Loucy (cell line): ENCODE measurements around the gene UGT2B28.
"Not testable (repeated sequence)": the region's sequence is repeated elsewhere in the genome, so short reads cannot be mapped to it uniquely, and the experiment has no call there.

Experiments
- H2AFZ ChIP-seq: fragments of 200-600 bp; sonication (generic); 2 replicates; pipeline ENCODE4 v1.6.0; 2016; ENCODE audit warnings: antibody characterized with exemption, mild to moderate bottlenecking, low read length, moderate library complexity
- H3F3A ChIP-seq: fragments of 200-600 bp; 2 replicates; pipeline ENCODE4 v1.6.0; 2016; ENCODE audit warnings: antibody characterized with exemption, low read depth, mild to moderate bottlenecking
- H3K27me3 ChIP-seq: fragments of 200-600 bp; sonication (generic); 2 replicates; pipeline ENCODE4 v1.6.1; 2014; ENCODE audit warnings: low read length, mild to moderate bottlenecking; ENCODE audit not compliant: insufficient read depth, poor library complexity, severe bottlenecking
- H3K36me3 ChIP-seq: fragments of 200-600 bp; sonication (generic); 2 replicates; pipeline ENCODE4 v1.6.1; 2016; ENCODE audit warnings: low read length; ENCODE audit not compliant: insufficient read depth
- H3K4me1 ChIP-seq: fragments of 200-600 bp; sonication (generic); 2 replicates; pipeline ENCODE4 v1.5.1; 2014; ENCODE audit warnings: low read length, mild to moderate bottlenecking; ENCODE audit not compliant: insufficient read depth, poor library complexity, severe bottlenecking
- H3K4me2 ChIP-seq: fragments of 200-600 bp; sonication (generic); 2 replicates; pipeline ENCODE4 v1.6.0; 2014; ENCODE audit warnings: antibody characterized with exemption, low read length, low read depth, mild to moderate bottlenecking; ENCODE audit not compliant: poor library complexity, severe bottlenecking
- H3K4me3 ChIP-seq: fragments of 200-600 bp; sonication (generic); 2 replicates; pipeline ENCODE4 v1.5.1; 2014; ENCODE audit warnings: low read length, mild to moderate bottlenecking, mixed read lengths; ENCODE audit not compliant: poor library complexity, severe bottlenecking
- H3K79me2 ChIP-seq: fragments of 200-600 bp; sonication (generic); 2 replicates; pipeline ENCODE4 v1.6.1; 2014; ENCODE audit warnings: low read length; ENCODE audit not compliant: insufficient read depth
- H3K9ac ChIP-seq: fragments of 200-600 bp; sonication (generic); 2 replicates; pipeline ENCODE4 v1.6.0; 2014; ENCODE audit warnings: mild to moderate bottlenecking, low read depth, low read length, moderate library complexity; ENCODE audit not compliant: poor library complexity, severe bottlenecking
- H3K9me2 ChIP-seq: fragments of 200-600 bp; sonication (generic); replicated peaks from 2 replicates; pipeline ENCODE4 v1.6.1; 2016; ENCODE audit warnings: low read depth, low read length, mixed read lengths
- H3K9me3 ChIP-seq: fragments of 200-600 bp; sonication (generic); 2 replicates; pipeline ENCODE4 v1.6.1; 2014; ENCODE audit warnings: mild to moderate bottlenecking, antibody characterized with exemption, low read length, low read depth; ENCODE audit not compliant: insufficient read depth
- H4K20me1 ChIP-seq: fragments of 200-600 bp; sonication (generic); 2 replicates; pipeline ENCODE4 v1.6.0; 2014; ENCODE audit warnings: antibody characterized with exemption, low read length, mild to moderate bottlenecking; ENCODE audit not compliant: insufficient read depth, poor library complexity, severe bottlenecking
- EZH2phosphoT487 ChIP-seq: fragments of 200-600 bp; IDR thresholded peaks from 2 replicates; pipeline ENCODE4 v1.6.1; 2018; ENCODE audit warnings: antibody characterized with exemption, mild to moderate bottlenecking, moderate library complexity, borderline replicate concordance
- TF ChIP-seq, protein P1 (sequence below): fragments of 200-600 bp; sonication (generic); conservative IDR thresholded peaks from 2 replicates; pipeline ENCODE4 v1.5.1; 2014; ENCODE audit warnings: mild to moderate bottlenecking, antibody characterized with exemption, low read length

The UGT2B28 gene

DNA sequence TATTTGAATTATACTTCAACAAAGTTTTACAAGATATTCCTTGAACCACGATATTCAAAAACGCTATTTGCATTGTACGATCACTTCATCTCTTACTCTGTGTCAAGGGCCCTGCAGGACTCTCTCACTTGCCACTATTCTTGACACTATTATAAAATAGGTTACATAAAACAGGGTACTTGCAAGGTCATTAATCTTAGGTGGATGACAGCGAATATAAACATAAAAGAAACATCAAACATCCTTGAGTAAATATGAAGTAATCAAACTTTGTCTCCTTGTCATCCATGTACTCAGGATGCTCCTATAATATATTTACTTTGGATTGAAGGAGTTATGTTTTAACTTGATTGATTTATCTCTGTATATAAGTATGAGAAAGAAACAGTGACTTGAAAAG, at the start of gene UGT2B28:
Gene UGT2B28, plus strand, starts transcription at position 395 of the 400 bp plus-strand sequence. CDS start 26 bp downstream, outside the sequence.
- not testable (repeated sequence) for H3K9me3 ChIP-seq, H3K79me2 ChIP-seq, H2AFZ ChIP-seq, H3F3A ChIP-seq, H3K27me3 ChIP-seq, H4K20me1 ChIP-seq, H3K9ac ChIP-seq, H3K9me2 ChIP-seq, H3K4me1 ChIP-seq, H3K4me2 ChIP-seq, H3K4me3 ChIP-seq, H3K36me3 ChIP-seq

GRCh38 chr4:69239092-69239491, 41.2 kb upstream of the UGT2B28 start:
- Histone ChIP-seq H3F3A (no peaks in the 10 kb centered on the region), H3K79me2 (no peaks in the 10 kb centered on the region), H3K9me3 (no peaks in the 10 kb centered on the region), H3K9me2 (no peaks in the 10 kb centered on the region), H3K4me2 (no peak overlapping the region), H3K9ac (no peak overlapping the region), H3K27me3 (no peaks in the 10 kb centered on the region), H3K4me1 (no peaks in the 10 kb centered on the region), H4K20me1 (no peaks in the 10 kb centered on the region), H3K36me3 (no peaks in the 10 kb centered on the region), H2AFZ (no peak overlapping the region), H3K4me3 (no peak overlapping the region)
- TF ChIP-seq, protein P1, sequence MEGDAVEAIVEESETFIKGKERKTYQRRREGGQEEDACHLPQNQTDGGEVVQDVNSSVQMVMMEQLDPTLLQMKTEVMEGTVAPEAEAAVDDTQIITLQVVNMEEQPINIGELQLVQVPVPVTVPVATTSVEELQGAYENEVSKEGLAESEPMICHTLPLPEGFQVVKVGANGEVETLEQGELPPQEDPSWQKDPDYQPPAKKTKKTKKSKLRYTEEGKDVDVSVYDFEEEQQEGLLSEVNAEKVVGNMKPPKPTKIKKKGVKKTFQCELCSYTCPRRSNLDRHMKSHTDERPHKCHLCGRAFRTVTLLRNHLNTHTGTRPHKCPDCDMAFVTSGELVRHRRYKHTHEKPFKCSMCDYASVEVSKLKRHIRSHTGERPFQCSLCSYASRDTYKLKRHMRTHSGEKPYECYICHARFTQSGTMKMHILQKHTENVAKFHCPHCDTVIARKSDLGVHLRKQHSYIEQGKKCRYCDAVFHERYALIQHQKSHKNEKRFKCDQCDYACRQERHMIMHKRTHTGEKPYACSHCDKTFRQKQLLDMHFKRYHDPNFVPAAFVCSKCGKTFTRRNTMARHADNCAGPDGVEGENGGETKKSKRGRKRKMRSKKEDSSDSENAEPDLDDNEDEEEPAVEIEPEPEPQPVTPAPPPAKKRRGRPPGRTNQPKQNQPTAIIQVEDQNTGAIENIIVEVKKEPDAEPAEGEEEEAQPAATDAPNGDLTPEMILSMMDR, result no peak
- TF ChIP-seq EZH2phosphoT487, result no peak

DNA sequence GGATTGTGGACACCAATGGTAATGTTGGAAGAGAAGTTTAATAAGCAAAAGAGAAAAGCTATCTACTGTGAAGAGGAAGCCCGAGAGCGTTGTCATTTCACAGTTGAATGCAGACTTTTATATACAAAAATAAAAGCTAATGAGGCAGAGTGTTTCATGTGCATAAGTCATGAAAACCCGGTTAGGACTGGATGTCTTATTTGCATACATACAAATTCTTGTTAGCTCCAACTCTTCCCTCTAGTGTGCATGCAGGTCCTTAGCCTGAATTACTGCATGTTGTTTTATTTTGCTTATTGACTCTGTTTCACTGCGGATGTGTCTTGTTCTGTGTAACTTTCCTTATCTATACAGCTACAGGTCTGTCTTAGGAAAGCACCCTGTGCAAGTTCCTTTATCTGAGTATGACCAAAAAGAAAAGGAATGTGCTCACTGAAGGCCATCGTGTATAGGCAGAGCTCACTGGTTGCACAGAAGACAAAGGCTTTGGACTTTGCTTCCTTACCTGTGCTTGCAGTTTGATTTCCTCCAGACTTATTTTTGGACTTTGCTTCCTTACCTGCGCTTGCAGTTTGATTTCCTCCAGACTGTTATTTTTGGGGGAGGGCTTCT, 40.6 kb upstream of the UGT2B28 start:
- H3K4me1 ChIP-seq, result no peaks in the 10 kb centered on the region
- TF ChIP-seq, protein P1, result no peak
- no peak for TF ChIP-seq EZH2phosphoT487
- H3F3A ChIP-seq, result no peaks in the 10 kb centered on the region
- H3K4me3 ChIP-seq, result no peak overlapping the region
- H3K79me2 ChIP-seq, result no peaks in the 10 kb centered on the region
- H2AFZ ChIP-seq, result no peak overlapping the region
- H3K9me2 ChIP-seq, result no peaks in the 10 kb centered on the region
- H3K27me3 ChIP-seq, result no peaks in the 10 kb centered on the region
- H3K36me3 ChIP-seq, result no peaks in the 10 kb centered on the region
- H3K9ac ChIP-seq, result no peak overlapping the region
- H3K9me3 ChIP-seq, result no peaks in the 10 kb centered on the region
- no peak overlapping the region for H3K4me2 ChIP-seq
- H4K20me1 ChIP-seq, result no peaks in the 10 kb centered on the region

DNA sequence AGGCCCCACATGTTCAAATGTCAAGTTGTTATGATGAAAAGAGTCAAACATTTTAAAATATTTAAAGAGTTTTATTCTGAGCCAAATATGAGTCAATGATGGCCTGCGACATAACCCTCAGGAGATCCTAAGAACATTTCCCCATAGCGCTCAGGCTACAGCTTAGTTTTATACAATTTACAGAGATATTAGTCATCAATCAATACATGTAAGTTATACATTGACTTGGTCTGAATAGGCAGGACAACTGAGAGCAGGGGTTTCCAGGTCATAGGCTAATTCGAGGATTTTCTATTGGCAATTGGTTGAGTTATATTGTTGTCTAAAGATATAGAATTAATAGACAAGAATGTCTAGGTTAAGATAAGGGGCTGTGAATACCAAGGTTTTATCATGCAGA, 39.5 kb upstream of the UGT2B28 start:
- not testable (repeated sequence) for H3K79me2 ChIP-seq, H2AFZ ChIP-seq, H3K9me3 ChIP-seq, H4K20me1 ChIP-seq, H3K4me3 ChIP-seq, H3K4me2 ChIP-seq, H3K36me3 ChIP-seq, H3K4me1 ChIP-seq, H3K27me3 ChIP-seq, H3F3A ChIP-seq, H3K9ac ChIP-seq, H3K9me2 ChIP-seq

DNA sequence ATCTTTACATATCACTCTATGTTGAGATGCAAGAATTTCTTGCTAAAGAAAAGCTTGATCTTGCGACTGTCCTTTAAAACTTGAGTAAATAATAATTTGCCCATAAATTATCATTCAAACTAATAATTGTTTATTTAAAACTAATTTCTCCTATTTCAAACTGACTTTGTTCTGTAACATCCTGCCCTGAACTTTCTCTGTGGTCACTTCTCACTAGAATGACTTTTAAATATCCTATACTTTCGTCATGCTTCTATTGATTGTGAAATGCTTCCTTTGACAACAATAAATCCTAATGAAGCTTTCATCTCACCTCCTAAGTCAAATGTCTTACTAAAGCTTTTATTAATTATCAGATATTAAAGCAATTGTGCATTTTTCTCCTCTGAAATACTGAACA, 38.5 kb upstream of the UGT2B28 start:
- not testable (repeated sequence) for H3K9ac ChIP-seq, H2AFZ ChIP-seq, H3K36me3 ChIP-seq, H3K9me2 ChIP-seq, H3K4me3 ChIP-seq, H3K4me1 ChIP-seq, H4K20me1 ChIP-seq, H3K79me2 ChIP-seq, H3K27me3 ChIP-seq, H3K4me2 ChIP-seq, H3K9me3 ChIP-seq, H3F3A ChIP-seq

GRCh38 chr4:69242562-69243240, 37.6 kb upstream of the UGT2B28 start:
- H3K9me2 ChIP-seq, H3K27me3 ChIP-seq, H3K4me2 ChIP-seq, H2AFZ ChIP-seq, H3K4me3 ChIP-seq, H4K20me1 ChIP-seq, H3K9ac ChIP-seq, H3K4me1 ChIP-seq, H3F3A ChIP-seq, H3K36me3 ChIP-seq, H3K9me3 ChIP-seq, H3K79me2 ChIP-seq: not testable (repeated sequence)
